HL-60 (cell line): ENCODE data around the gene CHERP.

Source experiments
- GABPA ChIP-seq: IDR thresholded peaks from 2 replicates; pipeline ENCODE4 v1.6.1; 2012; ENCODE audit warnings: low read depth
- TF ChIP-seq, protein P1 (sequence below): IDR thresholded peaks from one replicate; pipeline ENCODE4 v1.5.1; 2011; ENCODE audit warnings: low read length, control low read depth, inconsistent platforms; ENCODE audit not compliant: insufficient read depth
- TF ChIP-seq, protein P2 (sequence below): IDR thresholded peaks from 2 replicates; pipeline ENCODE4 v1.6.1; 2012; ENCODE audit warnings: low read depth; ENCODE audit not compliant: insufficient replicate concordance

DNA sequence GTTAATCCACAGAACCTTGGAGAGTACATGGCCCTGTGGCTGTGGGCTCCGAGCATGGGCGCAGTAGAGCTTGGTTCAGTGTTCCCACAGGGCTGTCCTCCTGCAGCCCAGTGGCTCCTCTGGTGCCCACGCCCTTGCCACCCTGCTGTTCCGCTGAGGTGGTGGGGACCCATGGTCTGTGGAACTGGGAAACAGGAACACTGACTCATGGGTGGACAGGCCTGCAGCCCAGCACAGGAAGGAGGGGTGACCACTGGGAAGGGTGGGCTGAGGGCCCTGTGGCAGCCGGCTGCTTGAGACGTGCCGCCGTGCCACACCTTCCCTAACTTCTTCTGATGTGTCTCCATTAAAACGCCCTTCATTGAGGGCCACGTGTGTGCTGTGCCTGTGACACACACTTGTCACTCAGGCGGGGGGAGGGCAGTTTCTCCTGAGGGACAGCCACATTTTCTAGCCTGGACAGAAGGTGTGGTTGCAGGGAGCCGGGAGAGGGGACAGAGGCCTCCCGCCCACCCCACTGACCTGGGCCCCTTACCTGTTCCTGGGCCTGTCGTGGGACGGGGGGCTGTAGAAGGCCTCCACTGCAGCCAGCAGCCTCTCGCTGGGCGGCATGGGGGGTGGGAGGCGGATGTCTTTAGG is 21.1 kb downstream of the CHERP start:
- TF ChIP-seq GABPA = no peak
- TF ChIP-seq, protein P1, sequence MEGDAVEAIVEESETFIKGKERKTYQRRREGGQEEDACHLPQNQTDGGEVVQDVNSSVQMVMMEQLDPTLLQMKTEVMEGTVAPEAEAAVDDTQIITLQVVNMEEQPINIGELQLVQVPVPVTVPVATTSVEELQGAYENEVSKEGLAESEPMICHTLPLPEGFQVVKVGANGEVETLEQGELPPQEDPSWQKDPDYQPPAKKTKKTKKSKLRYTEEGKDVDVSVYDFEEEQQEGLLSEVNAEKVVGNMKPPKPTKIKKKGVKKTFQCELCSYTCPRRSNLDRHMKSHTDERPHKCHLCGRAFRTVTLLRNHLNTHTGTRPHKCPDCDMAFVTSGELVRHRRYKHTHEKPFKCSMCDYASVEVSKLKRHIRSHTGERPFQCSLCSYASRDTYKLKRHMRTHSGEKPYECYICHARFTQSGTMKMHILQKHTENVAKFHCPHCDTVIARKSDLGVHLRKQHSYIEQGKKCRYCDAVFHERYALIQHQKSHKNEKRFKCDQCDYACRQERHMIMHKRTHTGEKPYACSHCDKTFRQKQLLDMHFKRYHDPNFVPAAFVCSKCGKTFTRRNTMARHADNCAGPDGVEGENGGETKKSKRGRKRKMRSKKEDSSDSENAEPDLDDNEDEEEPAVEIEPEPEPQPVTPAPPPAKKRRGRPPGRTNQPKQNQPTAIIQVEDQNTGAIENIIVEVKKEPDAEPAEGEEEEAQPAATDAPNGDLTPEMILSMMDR = no peak
- TF ChIP-seq, protein P2, sequence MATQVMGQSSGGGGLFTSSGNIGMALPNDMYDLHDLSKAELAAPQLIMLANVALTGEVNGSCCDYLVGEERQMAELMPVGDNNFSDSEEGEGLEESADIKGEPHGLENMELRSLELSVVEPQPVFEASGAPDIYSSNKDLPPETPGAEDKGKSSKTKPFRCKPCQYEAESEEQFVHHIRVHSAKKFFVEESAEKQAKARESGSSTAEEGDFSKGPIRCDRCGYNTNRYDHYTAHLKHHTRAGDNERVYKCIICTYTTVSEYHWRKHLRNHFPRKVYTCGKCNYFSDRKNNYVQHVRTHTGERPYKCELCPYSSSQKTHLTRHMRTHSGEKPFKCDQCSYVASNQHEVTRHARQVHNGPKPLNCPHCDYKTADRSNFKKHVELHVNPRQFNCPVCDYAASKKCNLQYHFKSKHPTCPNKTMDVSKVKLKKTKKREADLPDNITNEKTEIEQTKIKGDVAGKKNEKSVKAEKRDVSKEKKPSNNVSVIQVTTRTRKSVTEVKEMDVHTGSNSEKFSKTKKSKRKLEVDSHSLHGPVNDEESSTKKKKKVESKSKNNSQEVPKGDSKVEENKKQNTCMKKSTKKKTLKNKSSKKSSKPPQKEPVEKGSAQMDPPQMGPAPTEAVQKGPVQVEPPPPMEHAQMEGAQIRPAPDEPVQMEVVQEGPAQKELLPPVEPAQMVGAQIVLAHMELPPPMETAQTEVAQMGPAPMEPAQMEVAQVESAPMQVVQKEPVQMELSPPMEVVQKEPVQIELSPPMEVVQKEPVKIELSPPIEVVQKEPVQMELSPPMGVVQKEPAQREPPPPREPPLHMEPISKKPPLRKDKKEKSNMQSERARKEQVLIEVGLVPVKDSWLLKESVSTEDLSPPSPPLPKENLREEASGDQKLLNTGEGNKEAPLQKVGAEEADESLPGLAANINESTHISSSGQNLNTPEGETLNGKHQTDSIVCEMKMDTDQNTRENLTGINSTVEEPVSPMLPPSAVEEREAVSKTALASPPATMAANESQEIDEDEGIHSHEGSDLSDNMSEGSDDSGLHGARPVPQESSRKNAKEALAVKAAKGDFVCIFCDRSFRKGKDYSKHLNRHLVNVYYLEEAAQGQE = no peak
